GM23338 (cell line): ENCODE results near the gene MINPP1. TPM values are rescaled to one million over a fixed set of nuclear protein-coding genes. Genes with fewer than 3 reads are reported as not detected.

Experiments
- ATAC-seq: fragments of 200-7000 bp; cut with Tn5 transposase; 3 replicates; pipeline ENCODE4 v1.9.1; 2020
- DNase-seq: peaks from one replicate; pipeline ENCODE4 v3.0.0-alpha.2; 2015; ENCODE audit warnings: low spot score
- H2AFZ ChIP-seq: fragments of 200-600 bp; sonication (generic); 2 replicates; pipeline ENCODE4 v1.8.0; 2016; ENCODE audit warnings: antibody characterized with exemption, mild to moderate bottlenecking, moderate library complexity
- H3F3A ChIP-seq: fragments of 200-600 bp; sonication (generic); replicated peaks from 2 replicates; pipeline ENCODE4 v1.8.0; 2017; ENCODE audit warnings: antibody characterized with exemption, mixed run types, low read depth
- H3K27ac ChIP-seq: fragments of 200-600 bp; sonication (generic); 2 replicates; pipeline ENCODE4 v1.6.1; 2016; ENCODE audit warnings: low read depth
- H3K27me3 ChIP-seq: fragments of 200-600 bp; sonication (generic); 2 replicates; pipeline ENCODE4 v1.8.0; 2016; ENCODE audit warnings: mild to moderate bottlenecking, mixed run types, moderate library complexity; ENCODE audit not compliant: insufficient read depth
- H3K36me3 ChIP-seq: fragments of 200-600 bp; sonication (generic); 2 replicates; pipeline ENCODE4 v1.8.0; 2016; ENCODE audit warnings: mild to moderate bottlenecking; ENCODE audit not compliant: insufficient read depth
- H3K4me1 ChIP-seq: fragments of 200-600 bp; sonication (generic); 2 replicates; pipeline ENCODE4 v1.8.0; 2016; ENCODE audit warnings: mild to moderate bottlenecking, moderate library complexity; ENCODE audit not compliant: insufficient read depth
- H3K4me2 ChIP-seq: fragments of 200-600 bp; sonication (generic); 2 replicates; pipeline ENCODE4 v1.7.1; 2017; ENCODE audit warnings: mixed run types
- H3K4me3 ChIP-seq: fragments of 200-600 bp; sonication (generic); 2 replicates; pipeline ENCODE4 v1.6.1; 2016; ENCODE audit warnings: mixed run types
- H3K79me2 ChIP-seq: fragments of 200-600 bp; sonication (generic); replicated peaks from 2 replicates; pipeline ENCODE4 v1.8.0; 2017; ENCODE audit warnings: mild to moderate bottlenecking; ENCODE audit not compliant: insufficient read depth
- H3K9me2 ChIP-seq: fragments of 200-600 bp; sonication (generic); 2 replicates; pipeline ENCODE4 v1.8.0; 2017; ENCODE audit not compliant: insufficient read depth
- H4K20me1 ChIP-seq: fragments of 200-600 bp; sonication (generic); replicated peaks from 2 replicates; pipeline ENCODE4 v1.8.0; 2017; ENCODE audit warnings: mild to moderate bottlenecking; ENCODE audit not compliant: insufficient read depth
- H3K27ac Mint-ChIP-seq: 2 replicates; pipeline ENCODE4 v1.8.0; 2020; ENCODE audit warnings: inconsistent platforms, mild to moderate bottlenecking, moderate library complexity, mixed read lengths
- H3K27me3 Mint-ChIP-seq: 3 replicates; pipeline ENCODE4 v1.8.0; 2022; ENCODE audit warnings: low read depth, mild to moderate bottlenecking, moderate library complexity, mixed read lengths, inconsistent platforms; ENCODE audit not compliant: insufficient read depth, poor library complexity
- H3K36me3 Mint-ChIP-seq: 3 replicates; pipeline ENCODE4 v1.8.0; 2021; ENCODE audit warnings: low read depth, mild to moderate bottlenecking, inconsistent platforms, moderate library complexity, mixed read lengths
- H3K4me1 Mint-ChIP-seq: 3 replicates; pipeline ENCODE4 v1.8.0; 2020; ENCODE audit warnings: mild to moderate bottlenecking, inconsistent platforms, mixed read lengths
- H3K4me3 Mint-ChIP-seq: 3 replicates; pipeline ENCODE4 v1.8.0; 2021; ENCODE audit warnings: moderate library complexity, mild to moderate bottlenecking, inconsistent platforms, mixed read lengths
- H3K9me3 Mint-ChIP-seq: 3 replicates; pipeline ENCODE4 v1.8.0; 2020; ENCODE audit warnings: moderate library complexity, mild to moderate bottlenecking, inconsistent platforms, mixed read lengths
- CREB1 ChIP-seq: fragments of 250-450 bp; sonication (Bioruptor Pico); IDR thresholded peaks from 2 replicates; pipeline ENCODE4 v1.5.0; 2020; ENCODE audit warnings: low read depth, mild to moderate bottlenecking, moderate library complexity
- CTCF ChIP-seq, 2 experiments: fragments of 200-600 bp in 1 of 2; sonication (generic) in 1 of 2; conservative IDR thresholded peaks; 2 replicates each; pipeline versions ENCODE4 v1.5.1 to v1.6.1; 2016 to 2017; ENCODE audit warnings: antibody characterized with exemption in 2 of 2, low read depth in 2 of 2, mild to moderate bottlenecking in 2 of 2, moderate library complexity in 1 of 2
- ETS1 ChIP-seq: IDR thresholded peaks from 2 replicates; pipeline ENCODE4 v1.6.1; 2016; ENCODE audit warnings: antibody characterized with exemption
- EZH2 ChIP-seq: fragments of 200-600 bp; sonication (generic); IDR thresholded peaks from one replicate; pipeline ENCODE4 v1.8.0; 2017; ENCODE audit warnings: antibody characterized with exemption, mild to moderate bottlenecking, low read depth; ENCODE audit not compliant: unreplicated experiment
- EZH2phosphoT487 ChIP-seq: fragments of 200-600 bp; sonication (generic); IDR thresholded peaks from one replicate; pipeline ENCODE4 v1.8.1; 2018; ENCODE audit warnings: antibody characterized with exemption; ENCODE audit not compliant: unreplicated experiment
- JUNB ChIP-seq: IDR thresholded peaks from one replicate; pipeline ENCODE4 v1.6.1; 2016; ENCODE audit warnings: antibody characterized with exemption; ENCODE audit not compliant: unreplicated experiment
- NANOG ChIP-seq: IDR thresholded peaks from 2 replicates; pipeline ENCODE4 v1.6.1; 2016; ENCODE audit warnings: antibody characterized with exemption, borderline replicate concordance
- POLR2AphosphoS5 ChIP-seq: IDR thresholded peaks from 2 replicates; pipeline ENCODE4 v1.6.1; 2016; ENCODE audit warnings: antibody characterized with exemption, low read depth
- REST ChIP-seq: IDR thresholded peaks from one replicate; pipeline ENCODE4 v1.6.1; 2018; ENCODE audit warnings: antibody characterized with exemption; ENCODE audit not compliant: unreplicated experiment
- STAT1 ChIP-seq: IDR thresholded peaks from one replicate; pipeline ENCODE4 v1.6.1; 2016; ENCODE audit warnings: antibody characterized with exemption; ENCODE audit not compliant: unreplicated experiment
- ZNF331 ChIP-seq: fragments of 250-450 bp; sonication (Bioruptor Pico); IDR thresholded peaks from 2 replicates; pipeline ENCODE4 v1.5.0; 2020; ENCODE audit warnings: low read depth, mild to moderate bottlenecking, moderate library complexity
- polyA plus RNA-seq: library from polyadenylated mRNA; unstranded; fragments of >200 nt; fragmentation: Nextera tagmentation; extraction: Ambion mirVana; gene quantifications from 2 replicates; pipeline ENCODE4 v1.2.1, GENCODE V29; 2016
- total RNA-seq: library from RNA; depleted of rRNA; stranded (reverse); fragments of >200 nt; shearing (Covaris generic); gene quantifications from 2 replicates; pipeline ENCODE4 v1.2.3, GENCODE V29; 2014

The MINPP1 gene
- total and polyA plus RNA-seq, 2 experiments from 2014 or later = 27.0 to 39.3 TPM

GRCh38 chr10:87590705-87591588 is 86.3 kb downstream of the MINPP1 start:
- Mint-ChIP-seq H3K27me3 (peaks cover 2% of the 10 kb centered on the region), H3K4me1 (no peaks in the 10 kb centered on the region), H3K9me3 (no peaks in the 10 kb centered on the region), H3K36me3 (no peaks in the 10 kb centered on the region; the same call in 2 of the 3 replicates), H3K27ac (no peak overlapping the region), H3K4me3 (no peak overlapping the region)
- H3K4me1 ChIP-seq = no peaks in the 10 kb centered on the region
- no peaks in the 10 kb centered on the region for H3K36me3 ChIP-seq
- H2AFZ ChIP-seq = no peak overlapping the region
- no peak overlapping the region for H3K27ac ChIP-seq
- no peaks in the 10 kb centered on the region for H3K79me2 ChIP-seq
- no peaks in the 10 kb centered on the region for H3F3A ChIP-seq
- DNase-seq (no peak), ATAC-seq (no peak)
- H3K4me3 ChIP-seq = no peak overlapping the region
- no peaks in the 10 kb centered on the region for H4K20me1 ChIP-seq
- no peaks in the 10 kb centered on the region for H3K27me3 ChIP-seq
- no peak for TF ChIP-seq JUNB
- no peak for TF ChIP-seq EZH2phosphoT487
- TF ChIP-seq POLR2AphosphoS5 = no peak
- no peak for TF ChIP-seq NANOG
- TF ChIP-seq ETS1 = no peak
- TF ChIP-seq STAT1 = no peak
- no peak for TF ChIP-seq ZNF331 (CRISPR knock-in tag)
- TF ChIP-seq CREB1 (CRISPR knock-in tag) = no peak
- no peak for TF ChIP-seq EZH2
- TF ChIP-seq REST = no peak
- H3K9me2 ChIP-seq = 0 out of 2 replicates have a peak, but pooled peaks cover 9% of the 10 kb centered on the region
- no peak overlapping the region for H3K4me2 ChIP-seq

- Histone ChIP-seq H3K27me3 (no peaks in the 10 kb centered on the region), H3K79me2 (no peaks in the 10 kb centered on the region), H3K4me3 (no peak overlapping the region), H3K4me2 (no peak overlapping the region), H4K20me1 (no peaks in the 10 kb centered on the region), H2AFZ (no peak overlapping the region), H3K36me3 (no peaks in the 10 kb centered on the region), H3K27ac (no peak overlapping the region), H3F3A (no peaks in the 10 kb centered on the region), H3K9me2 (0 out of 2 replicates have a peak, but pooled peaks cover 8% of the 10 kb centered on the region), H3K4me1 (no peaks in the 10 kb centered on the region)
- no peaks in the 10 kb centered on the region for H3K4me1 Mint-ChIP-seq
- no peaks in the 10 kb centered on the region for H3K9me3 Mint-ChIP-seq
- DNase-seq = no peak
- H3K36me3 Mint-ChIP-seq = no peaks in the 10 kb centered on the region; the same call in 2 of the 3 replicates
- peaks cover 2% of the 10 kb centered on the region for H3K27me3 Mint-ChIP-seq
- no peak overlapping the region for H3K4me3 Mint-ChIP-seq
- no peak for ATAC-seq
- H3K27ac Mint-ChIP-seq = no peak overlapping the region
- no peak for TF ChIP-seq EZH2phosphoT487
- TF ChIP-seq EZH2 = no peak
- TF ChIP-seq CTCF (conservative IDR thresholded peaks at IDR 0.05; ENCODE audit: low read depth in 2 of 2) = no peak
- no peak for TF ChIP-seq CREB1 (CRISPR knock-in tag)
- no peak for TF ChIP-seq NANOG
- TF ChIP-seq ETS1 = no peak
- TF ChIP-seq POLR2AphosphoS5 = no peak
- TF ChIP-seq REST = no peak
- TF ChIP-seq JUNB = no peak
Observed at GRCh38 chr10:87591589-87591886, 86.8 kb downstream of the MINPP1 start.
